ENCODE results near the gene INS.
"Not testable (repeated sequence)": the region's sequence is repeated elsewhere in the genome, so short reads cannot be mapped to it uniquely, and the experiment has no call there.

The INS gene

DNA sequence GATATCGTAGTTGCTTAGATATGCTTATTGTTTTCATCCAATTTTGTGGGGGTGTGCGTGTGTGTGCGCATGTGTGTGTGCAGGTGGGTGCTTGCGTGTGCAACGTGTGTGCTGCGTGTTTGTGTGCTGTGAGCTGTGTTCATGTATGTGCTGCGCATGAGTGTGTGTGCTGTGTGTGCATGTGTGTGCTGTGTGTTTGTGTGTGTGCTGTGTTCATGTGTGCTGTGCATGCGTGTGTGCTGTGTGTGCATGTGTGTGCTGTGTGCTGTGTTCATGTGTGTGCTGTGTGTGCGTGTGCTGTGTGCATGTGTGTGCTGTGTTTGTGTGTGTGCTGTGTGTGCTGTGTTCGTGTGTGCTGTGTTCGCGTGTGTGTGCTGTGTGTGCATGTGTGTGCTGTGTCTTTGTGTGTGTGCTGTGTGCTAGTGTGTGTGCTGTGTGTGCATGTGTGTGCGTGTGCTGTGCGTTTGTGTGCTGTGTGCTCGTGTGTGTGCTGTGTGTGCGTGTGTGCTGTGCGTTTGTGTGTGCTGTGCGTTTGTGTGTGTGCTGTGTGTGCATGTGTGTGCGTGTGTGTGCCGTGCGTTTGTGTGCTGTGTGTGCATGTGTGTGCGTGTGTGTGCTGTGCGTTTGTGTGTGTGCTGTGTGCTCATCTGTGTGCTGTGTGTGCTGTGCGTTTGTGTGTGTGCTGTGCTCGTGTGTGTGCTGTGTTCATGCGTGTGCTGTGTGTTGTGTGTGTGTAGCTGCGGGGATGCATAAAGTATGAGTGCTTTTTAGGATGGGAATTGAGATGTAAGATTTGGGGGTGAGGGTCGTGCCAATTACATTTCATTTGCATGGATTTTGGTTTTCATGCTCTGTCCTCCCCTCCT lies 29.4 kb downstream of the INS start:
- DNase-seq: peak; percentile 27

DNA sequence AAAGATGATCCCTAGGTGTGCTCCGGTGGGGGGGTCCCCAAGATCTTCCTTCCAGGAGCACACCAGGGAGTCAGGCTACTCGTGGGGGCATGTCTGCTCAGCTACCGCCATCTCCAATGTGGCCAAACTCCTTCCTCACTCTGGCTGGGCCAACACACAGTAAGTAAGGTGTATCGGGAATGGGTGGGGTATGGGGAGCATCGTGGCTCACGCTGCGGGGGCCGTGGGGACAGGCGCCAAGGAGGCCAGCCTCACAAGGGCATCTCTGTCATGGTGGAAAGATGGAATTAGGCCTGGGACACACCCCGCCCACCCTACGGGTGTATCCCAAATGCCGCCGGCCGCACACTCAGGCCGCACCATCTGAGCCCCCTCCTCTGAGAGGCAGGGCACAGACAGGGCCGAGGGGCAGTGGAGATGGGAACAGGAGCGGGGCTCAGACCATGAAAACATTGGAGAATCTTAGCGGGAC lies 30.1 kb downstream of the INS start:
- DNase-seq: peak; percentile 46

DNA sequence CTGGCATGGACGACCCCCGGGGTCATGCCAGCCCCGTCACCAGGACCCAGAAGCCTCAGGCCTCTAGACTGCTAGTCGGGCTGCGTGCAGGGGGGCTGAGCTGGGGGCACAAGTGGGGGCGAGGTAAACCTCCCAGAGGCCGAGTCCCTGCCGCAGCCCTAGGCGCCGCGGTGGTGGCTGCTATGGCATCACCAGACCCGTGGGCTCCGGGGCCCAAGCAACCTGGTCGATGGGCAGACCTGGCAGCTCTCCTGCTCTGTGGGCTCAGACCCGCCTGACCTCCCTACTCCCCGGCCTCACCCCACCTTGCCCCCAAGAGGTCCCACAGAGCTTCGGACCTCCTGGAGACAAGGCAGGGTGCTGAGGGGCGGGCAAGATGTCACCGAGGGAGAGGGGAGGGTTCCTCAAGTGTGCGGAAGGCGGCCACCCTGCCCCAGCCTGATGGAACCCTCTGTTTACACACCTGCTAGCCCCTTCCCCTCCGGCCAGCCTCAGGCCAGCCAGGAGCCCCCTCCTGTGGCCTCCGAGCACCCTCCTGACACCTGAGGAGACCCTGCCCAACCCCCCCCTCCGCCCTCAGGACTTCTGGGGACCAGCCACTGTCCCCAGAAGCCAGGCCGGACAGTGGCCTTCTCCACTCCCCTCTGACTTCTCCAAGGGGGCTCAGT lies 31.2 kb downstream of the INS start:
- peak; percentile 36 for DNase-seq

DNA sequence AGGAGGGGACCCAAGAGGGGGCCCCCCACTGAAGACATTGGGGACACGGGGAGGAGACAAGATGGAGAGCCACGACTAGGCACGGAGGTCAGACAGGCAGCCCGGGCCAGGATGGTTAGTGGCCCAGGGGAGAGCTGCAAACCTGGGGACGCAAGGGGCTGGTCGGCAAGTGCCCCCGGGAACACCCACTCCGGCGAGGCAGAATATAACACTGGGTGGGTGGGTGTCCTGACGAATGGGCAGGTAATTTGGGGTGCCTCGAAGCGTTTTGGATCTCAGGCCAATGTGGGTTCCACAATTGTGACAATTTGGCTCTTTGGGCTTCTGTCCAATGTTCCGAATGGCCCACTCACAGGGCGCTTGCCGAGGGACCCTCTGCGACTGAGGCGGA lies 31.7 kb downstream of the INS start:
- no peak for DNase-seq

DNA sequence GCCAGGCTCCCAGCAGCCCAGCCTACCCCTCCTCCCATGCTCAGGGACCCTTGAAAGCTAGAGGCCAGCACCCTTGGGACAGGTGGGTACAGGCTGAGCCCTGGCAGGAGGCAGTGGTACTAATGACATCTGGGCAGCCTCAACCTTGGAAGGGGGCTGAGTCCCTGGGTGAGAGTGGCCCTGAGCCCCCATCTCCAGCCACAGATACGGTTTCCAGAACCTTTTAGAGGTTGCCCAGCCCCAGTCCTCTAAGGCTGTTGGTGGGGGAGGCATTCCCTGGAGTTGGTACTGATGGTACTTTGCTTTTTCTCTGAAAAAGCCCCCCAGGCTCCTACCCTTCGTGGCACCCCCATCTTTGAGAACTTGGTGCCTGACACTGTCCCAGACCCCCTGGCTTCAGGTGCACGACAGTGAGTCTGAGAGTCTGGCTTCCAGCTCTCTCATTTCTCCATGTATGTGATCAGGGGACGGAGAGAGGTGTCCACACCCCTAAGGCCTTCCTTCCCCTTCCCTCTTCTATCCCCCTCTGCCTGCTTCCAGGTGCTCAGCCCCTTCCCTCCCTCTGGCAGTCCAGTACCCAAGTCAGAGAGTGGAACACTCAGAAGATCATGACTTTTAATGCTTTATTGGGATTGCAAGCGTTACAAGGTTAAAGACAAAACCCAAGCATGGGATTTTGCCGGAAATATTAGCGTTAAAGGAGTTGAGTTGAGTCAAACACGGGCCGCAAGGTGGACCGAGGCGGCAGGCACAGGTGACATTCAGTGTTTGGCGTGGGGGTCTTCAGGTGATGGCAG lies 32.3 kb downstream of the INS start:
- DNase-seq: peak; percentile 52

DNA sequence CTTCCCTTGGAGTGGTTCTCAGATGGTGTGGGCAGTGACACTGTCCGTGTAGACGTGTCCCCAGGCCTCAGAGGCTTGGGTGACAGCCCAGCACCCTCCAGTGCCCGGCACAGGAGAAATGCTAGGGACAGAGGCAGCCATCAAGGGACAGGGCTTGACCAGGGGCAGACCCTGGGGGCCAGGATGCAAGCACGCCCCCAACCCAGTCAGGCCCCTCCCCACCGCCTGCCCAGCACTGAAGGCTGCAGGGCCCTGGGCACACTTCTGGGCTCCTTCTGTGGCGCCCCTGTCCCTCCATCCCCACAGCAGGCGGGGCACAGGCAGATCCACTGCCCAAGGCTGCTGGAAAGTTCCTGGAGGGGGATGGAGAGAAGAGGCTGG lies 32.9 kb downstream of the INS start:
- DNase-seq: peak; percentile 78

DNA sequence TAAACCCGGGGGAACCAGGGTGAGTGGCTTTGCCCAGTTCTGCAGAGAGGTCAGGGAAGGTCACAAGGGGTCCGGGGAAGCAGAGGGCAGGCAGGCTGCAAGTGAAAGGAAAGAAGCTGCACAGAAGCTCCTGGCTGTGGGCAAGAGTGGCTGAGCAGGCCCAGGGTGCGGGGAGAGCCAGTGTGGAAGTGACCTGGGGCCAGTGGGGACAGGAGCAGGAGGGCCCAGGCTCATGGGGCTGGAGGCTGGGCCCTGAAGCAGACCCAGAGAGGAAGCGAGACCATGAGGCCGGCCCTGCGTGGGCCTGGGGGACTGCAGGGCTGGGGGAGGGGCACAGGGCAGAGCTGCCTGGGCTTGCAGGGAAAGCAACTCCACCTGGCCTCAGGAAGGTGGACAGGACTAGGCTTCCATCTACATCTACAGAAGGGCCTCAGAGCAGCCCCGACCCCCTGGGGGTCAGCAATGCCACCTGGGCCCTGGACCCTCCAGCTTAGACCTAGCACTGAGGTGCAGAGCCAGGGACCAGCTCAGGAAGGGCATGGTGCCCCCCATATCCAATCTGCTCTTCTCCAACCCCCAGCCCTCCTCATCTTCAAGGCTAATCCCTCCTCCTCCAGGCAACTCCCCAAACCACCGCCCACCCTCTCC lies 33.4 kb downstream of the INS start:
- DNase-seq: peak; percentile 62

DNA sequence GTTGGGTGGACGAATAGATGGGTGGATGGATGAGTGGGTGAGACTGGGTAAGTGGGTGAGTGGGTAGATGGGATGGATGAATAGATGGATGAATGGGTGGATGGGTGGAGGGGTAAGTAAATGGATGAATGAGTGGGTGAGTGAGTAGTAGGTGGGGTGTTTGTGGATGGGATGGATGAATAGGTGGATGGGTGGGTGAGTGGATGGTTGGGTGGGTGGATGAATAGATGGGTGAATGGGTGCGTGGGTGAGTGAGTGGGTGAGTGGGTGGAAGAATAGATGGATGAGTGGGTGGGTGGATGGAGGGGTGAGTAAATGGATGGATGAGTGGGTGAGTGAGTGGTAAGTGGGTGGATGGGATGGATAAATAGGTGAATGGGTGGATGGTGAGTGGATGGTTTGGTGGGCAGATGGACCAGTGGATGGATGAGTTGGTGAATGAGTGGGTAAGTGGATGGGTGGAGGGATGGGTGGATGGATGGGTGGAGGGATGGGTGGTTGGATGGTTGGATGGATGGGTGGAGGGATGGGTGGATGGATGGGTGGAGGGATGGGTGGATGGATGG lies 34.4 kb downstream of the INS start:
- no peak for DNase-seq

DNA sequence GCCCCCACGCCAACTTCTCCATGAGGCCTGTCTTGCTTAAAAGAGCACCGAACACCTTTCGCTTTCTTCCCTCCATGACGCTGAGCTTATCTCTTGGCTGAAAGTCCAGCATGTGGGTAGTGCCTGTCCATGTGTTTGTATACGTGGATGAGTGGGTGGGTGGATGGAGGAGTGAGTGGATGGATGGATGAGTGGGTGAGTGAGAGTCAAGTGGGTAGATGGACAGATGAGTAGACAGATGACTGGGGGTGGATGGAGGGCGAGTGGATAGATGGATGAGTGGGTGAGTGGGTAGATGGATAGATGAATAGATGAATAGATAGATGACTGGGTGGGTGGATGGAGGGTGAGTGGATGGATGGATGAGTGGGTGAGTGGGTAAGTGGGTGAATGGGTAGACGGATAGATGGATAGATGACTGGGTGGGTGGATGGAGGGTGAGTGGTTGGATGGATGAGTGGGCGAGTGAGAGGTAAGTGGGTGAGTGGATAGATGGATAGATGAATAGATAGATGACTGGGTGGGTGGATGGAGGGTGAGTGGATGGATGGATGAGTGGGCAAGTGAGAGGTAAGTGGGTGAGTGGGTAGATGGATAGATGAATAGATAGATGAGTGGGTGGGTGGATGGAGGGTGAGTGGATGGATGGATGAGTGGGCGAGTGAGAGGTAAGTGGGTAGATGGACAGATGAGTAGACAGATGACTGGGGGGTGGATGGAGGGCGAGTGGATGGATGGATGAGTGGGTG lies 36.1 kb downstream of the INS start:
- not testable (repeated sequence) for DNase-seq

DNA sequence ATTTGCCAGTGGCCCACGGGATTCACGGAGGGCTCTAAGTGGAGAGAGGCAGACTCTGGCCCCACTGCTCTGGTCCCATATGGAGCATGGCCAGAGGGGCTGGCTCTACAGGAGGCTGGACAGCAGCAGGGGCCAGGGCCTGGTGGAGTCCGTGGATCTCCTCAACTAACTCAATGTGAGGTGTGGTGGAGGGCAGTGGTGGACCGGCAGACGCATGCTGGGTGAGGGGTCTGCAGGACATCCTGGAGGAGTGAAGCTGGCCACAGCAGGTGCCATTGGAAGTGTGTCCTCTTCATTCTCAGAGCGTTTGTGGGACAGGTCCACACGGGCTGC lies 37.4 kb downstream of the INS start:
- DNase-seq: no peak

DNA sequence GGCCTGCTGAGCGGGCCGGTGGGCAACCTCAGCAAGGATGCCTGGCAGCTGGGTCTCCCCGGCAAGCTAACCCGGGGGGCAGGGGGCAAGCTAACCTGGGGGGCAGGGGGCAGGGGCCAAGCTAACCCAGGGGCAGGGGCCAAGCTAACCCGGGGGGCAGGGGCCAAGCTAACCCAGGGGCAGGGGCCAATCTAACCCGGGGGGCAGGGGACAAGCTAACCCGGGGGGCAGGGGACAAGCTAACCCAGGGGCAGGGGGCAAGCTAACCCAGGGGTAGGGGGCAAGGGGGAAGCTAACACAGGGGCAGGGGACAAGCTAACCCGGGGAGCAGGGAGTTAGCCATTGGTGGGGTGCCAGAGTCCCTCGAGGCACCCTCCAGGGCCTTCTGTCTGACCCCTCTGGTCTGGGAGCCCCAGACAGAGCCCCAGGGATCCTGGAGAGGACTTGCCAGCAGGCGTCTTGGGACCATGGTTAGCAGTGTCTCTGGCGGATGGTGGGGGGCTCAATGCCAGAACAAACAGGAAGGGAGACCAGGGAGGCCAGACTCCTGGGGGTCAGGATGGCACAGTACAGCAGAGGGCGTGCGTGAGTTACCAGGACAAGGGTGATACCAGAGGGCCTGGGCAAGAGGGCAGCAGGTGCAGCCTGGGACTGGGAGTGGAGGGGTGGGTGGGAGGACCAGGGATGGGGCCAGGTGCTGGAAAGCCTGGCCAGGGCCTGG lies 37.9 kb downstream of the INS start:
- peak; percentile 36 for DNase-seq

DNA sequence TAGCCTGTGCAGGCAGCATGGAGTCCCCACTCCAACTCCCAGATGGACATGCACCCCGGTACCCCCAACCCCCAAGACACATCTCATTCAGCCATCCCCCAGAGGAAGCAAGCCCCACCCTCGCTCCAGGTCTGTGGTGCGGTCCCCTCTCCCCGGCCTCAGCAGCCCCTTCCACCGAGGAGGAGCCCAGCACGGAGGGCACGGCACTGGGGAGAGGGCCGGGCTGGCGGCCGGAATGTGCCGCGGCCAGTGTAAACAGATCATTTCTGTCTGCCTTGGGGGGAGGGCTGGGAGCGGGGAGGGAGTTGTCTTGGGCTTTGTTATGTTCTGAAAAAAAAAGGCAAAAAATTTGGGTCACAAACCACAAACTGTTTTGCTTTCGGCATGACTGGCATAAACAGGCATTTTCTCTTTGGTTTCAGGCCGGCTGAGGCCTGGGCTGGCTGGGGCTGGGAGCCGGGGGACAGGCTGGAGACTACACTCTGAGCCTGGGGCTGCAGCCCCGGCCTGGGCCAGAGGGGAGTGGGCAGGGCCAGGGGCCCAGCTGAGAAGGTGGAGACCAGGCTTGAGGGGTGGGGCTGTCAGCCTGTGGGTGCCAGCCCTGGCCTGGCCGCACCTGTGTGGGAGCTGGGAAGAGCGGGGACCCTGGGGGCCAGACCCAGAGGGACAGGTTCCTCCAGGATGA lies 38.6 kb downstream of the INS start:
- peak; percentile 51 for DNase-seq

DNA sequence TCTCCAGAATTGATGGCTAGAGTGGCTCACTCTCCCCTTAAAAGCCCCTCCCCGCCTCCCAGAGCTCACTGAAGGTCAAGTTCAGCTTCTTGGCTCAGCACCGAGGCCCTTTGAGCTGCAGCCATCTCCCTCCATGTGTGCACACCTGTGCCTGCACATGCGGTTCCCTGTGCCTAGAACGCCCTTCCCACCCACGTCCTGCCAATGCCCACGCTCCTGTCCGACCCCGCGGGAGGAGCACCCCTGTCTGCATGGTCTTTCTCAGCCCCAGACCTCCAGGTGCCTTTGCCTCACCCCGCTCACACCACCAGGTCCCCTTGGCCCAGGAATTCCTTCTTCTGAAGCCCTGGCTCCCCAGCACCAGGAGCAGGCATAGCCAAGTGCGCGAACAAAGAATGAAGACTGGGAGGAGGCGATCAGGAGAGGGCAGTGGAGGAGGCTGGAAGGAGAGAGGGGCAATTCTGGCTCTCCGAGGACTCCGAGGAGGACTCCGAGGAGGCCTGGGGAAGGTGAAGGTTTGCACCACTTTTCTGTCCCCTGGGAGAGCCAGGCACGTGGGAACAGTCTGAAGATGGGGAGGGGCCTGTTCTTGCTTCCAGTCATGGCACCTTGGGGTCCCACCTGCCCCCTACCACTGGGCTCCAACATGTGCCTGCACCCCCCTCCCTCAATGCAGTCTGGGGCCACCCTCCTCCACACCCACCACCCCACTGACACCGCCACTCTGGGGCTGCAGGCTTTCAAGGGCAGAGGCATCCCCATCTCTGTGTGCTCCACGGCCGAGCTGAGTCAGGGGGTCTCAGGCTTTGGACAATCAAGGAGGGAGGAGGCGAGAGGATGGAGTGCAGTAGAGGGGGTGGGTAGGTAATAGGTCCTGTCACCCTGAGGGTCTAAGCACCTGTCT lies 39.5 kb downstream of the INS start:
- DNase-seq: peak; percentile 28

DNA sequence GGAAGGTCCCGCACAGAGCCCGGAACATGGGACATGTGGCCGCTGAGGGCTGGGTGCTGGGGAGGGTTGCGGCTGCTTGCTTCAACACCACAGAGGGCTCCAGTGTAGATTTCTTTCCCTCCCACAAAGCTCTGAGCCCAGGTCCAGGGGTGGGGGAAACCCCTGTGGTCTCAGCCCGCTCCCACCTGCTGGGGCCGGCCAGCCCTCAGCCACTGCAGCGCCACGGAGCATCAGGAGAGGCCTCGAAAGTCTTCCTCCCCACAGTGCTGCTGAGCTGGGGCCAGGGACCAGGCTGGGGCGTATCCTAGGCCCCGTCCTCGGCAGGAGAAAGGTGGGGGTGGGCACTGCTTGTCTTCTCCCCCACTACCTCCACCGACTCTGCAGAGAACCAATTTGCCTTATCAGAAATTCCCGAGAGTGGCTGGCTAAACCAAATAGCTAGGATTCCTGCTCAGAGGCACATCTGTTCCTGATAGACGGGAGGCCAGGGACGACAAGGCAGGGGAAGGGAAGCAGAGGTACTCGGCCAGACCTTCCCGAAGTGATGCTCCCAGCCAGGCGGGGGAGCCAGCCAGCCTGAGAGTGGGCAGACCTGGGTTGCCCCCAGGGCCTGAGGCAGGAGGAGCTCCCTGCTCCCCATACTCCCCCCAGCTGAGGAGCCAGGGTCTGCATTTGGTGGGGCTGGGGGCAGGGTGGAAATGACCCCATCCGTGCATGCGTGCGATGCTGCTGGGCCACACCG lies 40.5 kb downstream of the INS start:
- DNase-seq: peak; percentile 24

DNA sequence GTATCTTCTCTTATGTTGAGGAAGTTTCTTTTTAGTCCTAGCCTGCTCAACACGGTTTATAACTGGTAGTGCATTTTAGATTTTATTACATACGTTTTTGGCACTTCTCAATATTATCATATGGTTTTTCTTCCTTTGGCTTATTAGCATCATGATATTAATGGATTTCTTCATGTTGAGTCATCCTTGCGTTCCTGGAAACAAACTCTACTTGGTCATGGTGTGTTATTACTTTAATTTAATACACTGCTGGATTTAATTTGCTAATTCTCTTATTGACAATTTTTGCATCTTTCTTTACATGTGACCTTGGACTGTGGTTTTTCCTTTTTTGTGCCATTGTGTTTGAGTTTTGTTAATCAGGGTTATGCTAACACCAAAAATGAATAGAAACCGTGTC lies 42.3 kb downstream of the INS start:
- DNase-seq: no peak

DNA sequence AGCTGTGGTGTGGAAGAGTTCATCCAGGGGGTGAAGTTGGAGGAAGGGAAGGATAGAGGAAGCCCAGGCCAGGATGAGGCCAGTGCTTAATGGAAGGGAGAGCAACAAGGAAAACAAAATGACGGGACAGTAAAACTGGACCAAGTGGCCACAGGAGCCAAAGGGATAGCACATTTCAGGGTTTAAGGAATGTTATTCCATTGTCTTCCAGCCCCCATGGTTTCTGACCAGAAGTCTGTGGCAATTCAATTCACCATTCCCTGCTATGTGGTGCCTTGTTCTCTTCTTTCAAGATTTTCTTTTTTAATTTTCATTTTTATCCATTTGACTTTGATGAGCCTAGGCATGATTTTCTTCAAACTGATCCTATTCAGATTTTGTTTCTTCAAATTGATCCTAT lies 44.3 kb downstream of the INS start:
- no peak for DNase-seq

DNA sequence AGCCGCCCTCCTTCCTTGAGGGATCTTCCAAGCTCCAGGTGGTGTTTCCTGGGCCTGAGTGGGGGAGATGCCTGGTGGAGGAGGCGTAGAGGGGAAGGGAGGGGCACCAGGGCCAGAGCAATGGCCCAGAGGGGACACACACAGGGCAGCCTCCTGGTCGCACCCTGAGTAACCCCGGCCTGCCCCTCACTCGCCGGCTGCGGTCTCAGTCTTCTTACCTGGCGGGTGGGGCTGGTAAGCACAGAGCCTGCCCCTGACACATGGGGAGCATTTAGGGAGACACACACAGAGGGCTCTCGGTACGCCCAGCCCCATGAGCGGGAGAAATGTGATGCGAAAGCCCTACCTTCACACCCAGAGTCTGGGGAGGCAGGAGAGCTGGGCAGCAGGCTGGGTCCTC lies 45.7 kb downstream of the INS start:
- peak; percentile 1 for DNase-seq

DNA sequence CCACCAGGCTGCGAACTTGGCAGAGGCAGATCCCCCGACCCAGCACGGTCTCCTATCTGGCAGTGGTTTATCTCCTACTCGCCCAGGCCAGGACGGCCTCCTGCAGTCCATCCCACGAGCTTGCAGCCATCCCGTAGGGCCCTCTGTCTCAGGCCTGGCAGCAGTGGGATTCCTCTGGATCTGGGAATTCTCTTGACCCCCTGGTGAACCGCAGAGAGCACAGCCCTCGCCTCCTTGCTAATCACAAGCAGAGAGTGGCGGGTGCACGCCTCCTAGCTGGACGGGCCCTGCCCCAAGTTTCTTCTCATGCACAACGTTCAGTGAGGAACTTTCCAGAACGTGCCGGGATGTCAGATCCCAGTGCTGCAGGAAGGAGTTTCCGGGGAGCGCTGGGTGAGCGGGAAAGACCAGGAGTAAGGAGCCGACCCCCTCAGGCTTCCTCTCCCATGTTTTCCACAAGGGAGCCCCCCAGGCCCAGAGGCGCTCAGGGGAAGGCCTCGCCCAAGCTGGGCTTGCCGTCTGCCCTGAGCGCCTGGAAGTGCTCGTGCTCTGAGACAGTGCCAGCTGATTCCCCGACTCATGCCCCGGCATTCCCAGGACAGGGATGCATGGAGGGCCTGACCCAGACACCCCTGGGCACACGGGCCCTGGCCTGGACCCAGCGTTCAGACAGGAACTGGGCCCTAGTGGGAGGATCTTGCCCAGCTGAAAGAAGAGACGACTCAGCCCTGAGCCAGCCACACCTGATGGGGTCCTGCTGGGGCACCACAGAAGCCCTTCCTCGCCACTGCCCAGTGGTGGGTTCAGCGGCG lies 46.4 kb downstream of the INS start:
- peak; percentile 34 for DNase-seq
